Measurements from ENCODE around the gene RAPGEF1.

- no peak for TF ChIP-seq POLR2A (IDR thresholded peaks at IDR 0.05; ENCODE audit: extremely low read depth, insufficient read length)
- TF ChIP-seq, protein P1, sequence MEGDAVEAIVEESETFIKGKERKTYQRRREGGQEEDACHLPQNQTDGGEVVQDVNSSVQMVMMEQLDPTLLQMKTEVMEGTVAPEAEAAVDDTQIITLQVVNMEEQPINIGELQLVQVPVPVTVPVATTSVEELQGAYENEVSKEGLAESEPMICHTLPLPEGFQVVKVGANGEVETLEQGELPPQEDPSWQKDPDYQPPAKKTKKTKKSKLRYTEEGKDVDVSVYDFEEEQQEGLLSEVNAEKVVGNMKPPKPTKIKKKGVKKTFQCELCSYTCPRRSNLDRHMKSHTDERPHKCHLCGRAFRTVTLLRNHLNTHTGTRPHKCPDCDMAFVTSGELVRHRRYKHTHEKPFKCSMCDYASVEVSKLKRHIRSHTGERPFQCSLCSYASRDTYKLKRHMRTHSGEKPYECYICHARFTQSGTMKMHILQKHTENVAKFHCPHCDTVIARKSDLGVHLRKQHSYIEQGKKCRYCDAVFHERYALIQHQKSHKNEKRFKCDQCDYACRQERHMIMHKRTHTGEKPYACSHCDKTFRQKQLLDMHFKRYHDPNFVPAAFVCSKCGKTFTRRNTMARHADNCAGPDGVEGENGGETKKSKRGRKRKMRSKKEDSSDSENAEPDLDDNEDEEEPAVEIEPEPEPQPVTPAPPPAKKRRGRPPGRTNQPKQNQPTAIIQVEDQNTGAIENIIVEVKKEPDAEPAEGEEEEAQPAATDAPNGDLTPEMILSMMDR (IDR thresholded peaks at IDR 0.05; ENCODE audit: low read depth, low read length): no peak
- no peak for TF ChIP-seq MYC (IDR thresholded peaks at IDR 0.05; ENCODE audit: low read depth, low read length)
Observed at GRCh38 chr9:131534721-131535237, 205.1 kb downstream of the RAPGEF1 start.
